Jurkat, Clone E6-1 (cell line): ENCODE data around the gene HIGD1A.

ENCODE experiments used
- DNase-seq: peaks from one replicate; pipeline ENCODE4 v3.0.0-alpha.2; 2011; ENCODE audit warnings: low read depth, low spot score
- H3K4me3 ChIP-seq: 2 replicates; pipeline ENCODE4 v1.5.1; 2011; ENCODE audit warnings: mild to moderate bottlenecking, low read length, control low read depth, moderate library complexity

Gene HIGD1A

GRCh38 chr3:42804831-42805132 lies 492 bp upstream of the HIGD1A start:
- DNase-seq, result no peak
- H3K4me3 ChIP-seq, result peak overlapping the region; percentile 89

GRCh38 chr3:42803414-42804105 lies 730 bp downstream of the HIGD1A start:
- peak overlapping the region; percentile 89 for H3K4me3 ChIP-seq
- no peak for DNase-seq

- DNase-seq, result no peak
- peak overlapping the region; percentile 89 for H3K4me3 ChIP-seq
Observed at GRCh38 chr3:42802876-42803413, 1.3 kb downstream of the HIGD1A start.

- DNase-seq, result no peak
- no peak overlapping the region for H3K4me3 ChIP-seq
Observed at GRCh38 chr3:42801784-42802183, 2.5 kb downstream of the HIGD1A start.

GRCh38 chr3:42801048-42801620 lies 3.2 kb downstream of the HIGD1A start:
- no peak overlapping the region for H3K4me3 ChIP-seq
- DNase-seq, result no peak

GRCh38 chr3:42800251-42800650 lies 4.0 kb downstream of the HIGD1A start:
- peak; percentile 71 for DNase-seq
- no peak overlapping the region for H3K4me3 ChIP-seq

- H3K4me3 ChIP-seq, result no peak overlapping the region
- DNase-seq, result no peak
Observed at GRCh38 chr3:42799376-42799775, 4.9 kb downstream of the HIGD1A start.

GRCh38 chr3:42796332-42796885 lies 7.9 kb downstream of the HIGD1A start:
- DNase-seq, result no peak
- H3K4me3 ChIP-seq, result no peak overlapping the region

GRCh38 chr3:42795621-42796181 lies 8.6 kb downstream of the HIGD1A start:
- H3K4me3 ChIP-seq, result no peak overlapping the region
- DNase-seq, result no peak

GRCh38 chr3:42790714-42791229 lies 13.5 kb downstream of the HIGD1A start:
- H3K4me3 ChIP-seq, result no peak overlapping the region
- DNase-seq, result no peak

- no peak overlapping the region for H3K4me3 ChIP-seq
- DNase-seq, result no peak
Observed at GRCh38 chr3:42786631-42787030, 17.7 kb downstream of the HIGD1A start.

- no peak overlapping the region for H3K4me3 ChIP-seq
- DNase-seq, result no peak
Observed at GRCh38 chr3:42786212-42786611, 18.1 kb downstream of the HIGD1A start.

GRCh38 chr3:42780892-42781700 lies 23.2 kb downstream of the HIGD1A start:
- DNase-seq, result peak; percentile 83

GRCh38 chr3:42780398-42780797 lies 23.9 kb downstream of the HIGD1A start:
- no peak for DNase-seq
- H3K4me3 ChIP-seq, result no peak overlapping the region

More at GRCh38 chr3:42780892-42781700, 23.2 kb downstream of the HIGD1A start:
- no peak overlapping the region for H3K4me3 ChIP-seq

- no peak for DNase-seq
- no peak overlapping the region for H3K4me3 ChIP-seq
Observed at GRCh38 chr3:42778644-42779043, 25.6 kb downstream of the HIGD1A start.

- no peak for DNase-seq
- peak overlapping the region; percentile 62 for H3K4me3 ChIP-seq
Observed at GRCh38 chr3:42773409-42773751, 30.9 kb downstream of the HIGD1A start.

- H3K4me3 ChIP-seq, result peak within 1 kb of the TSS; percentile 62
- DNase-seq, result peak; percentile 77
Observed at GRCh38 chr3:42772670-42773408, 31.5 kb downstream of the HIGD1A start, which contains the start of gene CCDC13. Gene CCDC13, minus strand, starts transcription at chr3:42773253. Its CDS starts 14,908 bp downstream, at chr3:42758345.

GRCh38 chr3:42771271-42771670 lies 33.0 kb downstream of the HIGD1A start:
- DNase-seq, result no peak
- no peak overlapping the region for H3K4me3 ChIP-seq
